Right lobe of liver (tissue), 6 donors: ENCODE data around the gene GAST. TPM values are rescaled to one million over a fixed set of nuclear protein-coding genes. Genes with fewer than 3 reads are reported as not detected.

Experiments
- ATAC-seq, 4 donors: fragments of 200-7000 bp; cut with Tn5 transposase; one replicate each; pipeline ENCODE4 v1.9.1; 2020; ENCODE audit warnings: mild to moderate bottlenecking in 4 of 4, moderate library complexity in 4 of 4
- DNase-seq, 3 donors: peaks; one replicate each; pipeline ENCODE4 v3.0.0-alpha.2; 2020
- H3K27ac ChIP-seq, 3 donors: fragments of 200-600 bp; one replicate each; pipeline ENCODE4 v1.8.0; 2022
- H3K27me3 ChIP-seq, 2 donors: fragments of 200-600 bp; one replicate each; pipeline ENCODE4 v1.8.0; 2022
- H3K36me3 ChIP-seq, 4 donors: fragments of 200-600 bp; sonication (generic) in 1 of 4; one replicate each; pipeline versions ENCODE4 v1.5.1 to v1.8.0; 2017 to 2022; ENCODE audit warnings: control low read depth in 1 of 4
- H3K4me1 ChIP-seq, 4 donors: fragments of 200-600 bp; sonication (generic) in 1 of 4; one replicate each; pipeline versions ENCODE4 v1.5.1 to v1.8.0; 2017 to 2022; ENCODE audit warnings: control low read depth in 1 of 4
- H3K4me3 ChIP-seq, 3 donors: fragments of 200-600 bp; one replicate each; pipeline ENCODE4 v1.8.0; 2022
- H3K9me3 ChIP-seq, 4 donors: fragments of 200-600 bp; sonication (generic) in 1 of 4; one replicate each; pipeline versions ENCODE4 v1.5.1 to v1.8.0; 2017 to 2022; ENCODE audit warnings: control low read depth in 1 of 4
- CTCF ChIP-seq, 4 donors: fragments of 200-600 bp in 3 of 4; fragments of 450-650 bp in 1 of 4; IDR thresholded peaks; one replicate each; pipeline versions ENCODE4 v1.5.1 to v1.8.0; 2016 to 2022; ENCODE audit warnings: antibody characterized with exemption in 4 of 4, mild to moderate bottlenecking in 2 of 4
- POLR2A ChIP-seq: fragments of 450-650 bp; IDR thresholded peaks from one replicate; pipeline ENCODE4 v1.6.1; 2017; ENCODE audit warnings: antibody characterized with exemption, mild to moderate bottlenecking
- WGBS: methylation state at CpG from one replicate; pipeline ENCODE4 v1.1.6; 2018; ENCODE audit warnings: low coverage, low lambda C conversion rate; ENCODE audit not compliant: insufficient coverage; ENCODE audit errors: missing lambda C conversion rate; 5-methylcytosine and 5-hydroxymethylcytosine counted together
- intact Hi-C, 2 donors: fragments of 100-400 bp; cut with DNase I; formaldehyde crosslinking; loops; one replicate each; pipeline versions ENCODE4 v1.11.2 to v1.14.1; 2022
- total RNA-seq, 6 experiments: library from RNA; depleted of rRNA in 2 of 6; stranded (reverse); fragments of >200 nt in 2 of 6; fragmentation: NEBNext Ultra II Directional in 3 of 6; extraction: Animal tissue kit (Norgen Biotek cat#: 25700) in 3 of 6; gene quantifications; one replicate each; pipeline versions ENCODE4 v1.1.0 to v1.2.4, GENCODE V29; 2016 to 2023
- donor health status: DM: no; HTN: yes; CAD: no.
- donor health status: DM: no; HTN: no; CAD: no.
- donor health status: DM: no; HTN: no; CAD: no.
- donor health status: DM: no; HTN: yes; CAD: no.
- donor health status: DM: no; HTN: yes; CAD: no.

The GAST gene
- total RNA-seq, 6 experiments from 2014 or later: not detected

GRCh38 chr17:41722231-41722630, 10.1 kb downstream of the GAST start:
- WGBS: 88% methylated on average over 6 of the region's 7 CpGs
- DNase-seq: no peak
- Histone ChIP-seq H3K27me3 (no peaks in the 10 kb centered on the region), H3K9me3 (no peaks in the 10 kb centered on the region), H3K4me1 (no peaks in the 10 kb centered on the region), H3K27ac (no peak overlapping the region), H3K36me3 (no peaks in the 10 kb centered on the region), H3K4me3 (no peak overlapping the region)
- intact Hi-C loops: no loop called here
- no peak for ATAC-seq
- TF ChIP-seq POLR2A: no peak
- TF ChIP-seq CTCF (IDR thresholded peaks at IDR 0.05): no peak

- H3K4me1 ChIP-seq: no peaks in the 10 kb centered on the region
- TF ChIP-seq CTCF (IDR thresholded peaks at IDR 0.05): no peak
- TF ChIP-seq POLR2A: no peak
- intact Hi-C loops: no loop called here
- 60% methylated on average over 3 of the region's 12 CpGs for WGBS
- H3K27me3 ChIP-seq: no peaks in the 10 kb centered on the region
- no peak overlapping the region for H3K4me3 ChIP-seq
- H3K36me3 ChIP-seq: no peaks in the 10 kb centered on the region
- no peaks in the 10 kb centered on the region for H3K9me3 ChIP-seq
- no peak overlapping the region for H3K27ac ChIP-seq
- ATAC-seq (no peak), DNase-seq (no peak)
These were observed 11.8 kb downstream of the GAST start for GRCh38 chr17:41723801-41724475.

- H3K36me3 ChIP-seq: no peaks in the 10 kb centered on the region
These were observed 12.4 kb downstream of the GAST start for GRCh38 chr17:41724476-41725050.

GRCh38 chr17:41725134-41725533, 13.0 kb downstream of the GAST start:
- no peak overlapping the region for H3K4me3 ChIP-seq
- H3K27ac ChIP-seq: no peak overlapping the region
- H3K9me3 ChIP-seq: no peaks in the 10 kb centered on the region
- no peaks in the 10 kb centered on the region for H3K27me3 ChIP-seq
- no peak for TF ChIP-seq POLR2A
- TF ChIP-seq CTCF (IDR thresholded peaks at IDR 0.05): no peak
- no peaks in the 10 kb centered on the region for H3K36me3 ChIP-seq
- DNase-seq (no peak), ATAC-seq (no peak)
- no peaks in the 10 kb centered on the region for H3K4me1 ChIP-seq
- intact Hi-C loops: no loop called here
- 77% methylated on average over 3 of the region's 5 CpGs for WGBS

More at GRCh38 chr17:41724476-41725050, 12.4 kb downstream of the GAST start:
- no peaks in the 10 kb centered on the region for H3K4me1 ChIP-seq
- 97% methylated on average over 3 of the region's 17 CpGs for WGBS
- no peak overlapping the region for H3K27ac ChIP-seq
- no peaks in the 10 kb centered on the region for H3K9me3 ChIP-seq
- ATAC-seq: no peak
- no peaks in the 10 kb centered on the region for H3K27me3 ChIP-seq
- no peak overlapping the region for H3K4me3 ChIP-seq
- DNase-seq: no peak
- TF ChIP-seq CTCF (IDR thresholded peaks at IDR 0.05) (no peak), POLR2A (no peak)
- intact Hi-C loops: no loop called here
